ENCODE results near the gene CTXN1.
A peak's percentile ranks its signal among the peaks of the same experiment; 100 is the strongest.
"Not testable (repeated sequence)": the region's sequence is repeated elsewhere in the genome, so short reads cannot be mapped to it uniquely, and the experiment has no call there.

Gene CTXN1

DNA sequence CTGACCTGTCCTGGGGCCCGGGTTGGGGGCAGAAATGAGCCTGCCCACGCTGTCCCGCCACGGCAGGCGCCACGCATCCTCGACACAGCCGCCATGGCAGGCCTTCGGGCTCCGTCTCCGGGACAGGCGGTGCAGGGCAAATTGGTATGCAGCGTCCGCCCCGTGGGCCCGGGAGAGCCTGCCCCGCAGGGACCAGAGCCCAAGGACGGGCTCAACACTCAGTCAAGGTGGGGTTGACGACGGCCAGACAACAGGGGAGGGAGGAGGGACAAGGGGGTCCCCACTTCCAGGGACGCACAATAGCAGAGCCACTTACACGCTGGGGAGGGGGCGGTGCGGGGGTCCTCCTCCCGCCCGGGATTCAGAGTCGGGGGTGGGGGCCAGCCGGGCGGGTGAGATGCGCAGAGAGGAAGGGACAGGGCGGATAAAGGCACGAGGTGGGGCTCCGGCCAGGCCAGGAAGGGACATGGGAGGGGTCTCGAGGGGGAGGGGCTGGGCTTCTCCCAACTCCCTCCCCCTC is 1.2 kb downstream of the CTXN1 start:
- DNase-seq: no peak

DNA sequence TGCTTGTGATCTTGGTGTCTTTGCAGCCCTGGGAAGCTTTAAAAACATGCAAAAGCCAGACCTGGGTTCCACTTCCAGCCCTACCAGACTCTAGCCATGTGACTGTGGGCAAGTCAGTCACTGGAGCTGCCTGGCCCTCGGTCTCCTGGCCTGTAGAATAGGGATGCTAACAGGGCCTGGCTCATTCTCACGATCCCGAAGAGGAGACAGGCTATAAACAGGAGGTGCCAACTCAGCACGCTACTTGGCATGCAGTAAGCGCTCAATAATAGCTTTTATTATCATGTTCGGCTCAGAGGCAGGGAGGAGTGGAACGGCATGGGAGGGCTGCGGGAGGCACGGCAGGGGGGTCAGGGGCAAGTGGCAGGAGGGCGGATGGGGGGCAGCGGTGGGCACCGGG is 1.7 kb downstream of the CTXN1 start:
- DNase-seq: no peak

- DNase-seq: no peak
These were observed 2.4 kb downstream of the CTXN1 start for GRCh38 chr19:7923295-7924191.

DNA sequence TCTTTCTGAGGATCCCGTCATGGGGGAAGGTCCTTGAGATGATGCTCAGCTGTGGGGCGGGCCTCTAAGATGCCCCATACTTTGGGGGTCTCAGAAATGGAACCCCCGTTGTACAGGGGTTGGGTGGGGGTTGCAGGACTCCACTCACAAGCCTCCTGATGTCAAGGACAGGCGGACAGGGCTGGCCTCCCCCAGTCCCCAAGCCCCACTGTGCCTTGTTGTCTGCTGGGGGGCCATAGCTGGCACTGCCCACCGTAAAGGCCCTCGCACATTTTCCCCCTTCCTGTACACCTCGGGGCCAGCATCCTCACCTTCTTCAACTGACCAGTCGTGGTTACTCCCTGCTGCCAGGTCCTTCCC is 3.1 kb downstream of the CTXN1 start:
- no peak for DNase-seq

DNA sequence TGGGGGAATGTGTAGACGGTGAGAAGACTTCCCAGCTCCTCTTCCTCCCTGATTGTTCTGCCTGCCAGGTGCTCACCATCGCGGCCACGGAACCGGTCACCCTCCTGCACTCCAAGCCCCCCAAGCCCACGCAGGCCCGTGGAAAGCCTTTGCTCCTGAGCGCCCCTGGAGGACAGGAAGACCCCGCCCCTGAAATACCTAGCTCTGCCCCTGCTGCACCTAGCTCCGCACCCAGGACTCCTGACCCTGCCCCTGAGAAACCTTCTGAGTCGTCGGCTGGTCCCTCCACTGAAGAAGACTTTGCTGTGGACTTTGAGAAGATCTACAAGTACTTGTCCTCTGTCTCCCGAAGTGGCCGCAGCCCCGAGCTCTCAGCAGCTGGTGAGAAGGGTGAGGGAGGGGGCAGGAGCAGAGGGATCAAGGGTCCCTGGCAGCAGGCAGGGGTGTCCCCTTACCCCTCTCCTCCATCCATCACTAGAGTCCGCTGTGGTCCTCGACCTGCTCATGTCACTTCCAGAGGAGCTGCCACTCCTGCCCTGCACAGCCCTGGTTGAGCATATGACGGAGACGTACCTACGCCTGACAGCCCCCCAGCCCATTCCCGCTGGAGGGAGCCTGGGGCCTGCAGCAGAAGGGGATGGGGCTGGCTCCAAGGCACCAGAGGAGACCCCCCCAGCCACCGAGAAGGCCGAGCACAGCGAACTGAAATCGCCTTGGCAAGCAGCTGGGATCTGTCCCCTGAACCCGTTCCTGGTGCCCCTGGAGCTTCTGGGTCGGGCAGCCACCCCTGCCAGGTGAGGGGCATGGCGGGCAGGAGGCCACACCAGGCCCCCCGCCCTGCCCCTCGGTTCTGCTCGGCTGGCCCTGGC is 3.7 kb downstream of the CTXN1 start:
- DNase-seq: no peak

- DNase-seq: no peak
These were observed 4.5 kb downstream of the CTXN1 start for GRCh38 chr19:7921302-7921966.

DNA sequence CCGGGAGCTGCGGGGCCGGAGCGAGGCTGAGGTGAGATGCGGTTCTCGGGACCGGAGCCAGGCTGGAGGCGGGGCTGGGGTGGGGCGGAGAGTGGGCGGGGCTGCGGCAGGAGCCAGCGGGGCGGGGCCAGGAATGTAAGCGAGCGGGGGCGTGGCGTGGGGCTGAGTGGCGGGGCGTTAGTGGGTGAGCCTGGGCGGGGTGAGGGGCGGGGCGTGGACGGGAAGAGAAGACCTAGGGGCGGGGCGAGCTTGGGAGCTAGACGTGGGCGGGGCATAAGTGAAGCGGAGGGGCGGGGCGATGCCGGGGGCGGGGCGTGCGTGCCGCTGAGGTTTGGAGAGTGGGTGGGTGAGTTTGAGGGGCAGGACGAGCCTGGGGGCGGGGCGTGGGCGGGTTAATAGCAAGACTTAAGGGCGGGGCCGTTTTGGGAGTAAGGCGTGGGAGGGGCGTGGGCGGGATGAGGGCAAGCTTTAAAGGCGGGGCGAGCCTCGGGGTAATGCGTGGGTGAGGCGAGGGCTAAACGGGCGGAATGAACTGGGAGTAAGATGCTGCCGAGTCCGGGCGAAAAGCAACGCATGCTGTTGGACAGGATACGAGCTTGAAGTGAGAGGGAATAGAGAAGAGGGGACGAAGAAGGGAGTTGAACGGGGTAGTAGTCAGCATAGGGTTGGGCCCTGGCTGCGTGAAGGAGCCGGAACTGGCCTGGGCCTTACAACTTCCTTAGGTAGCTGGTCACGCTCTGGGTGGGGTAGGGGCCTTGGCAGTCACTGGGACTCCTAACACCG is 5.2 kb downstream of the CTXN1 start:
- peak; percentile 99 for DNase-seq

- peak; percentile 98 for DNase-seq
These were observed 6.1 kb downstream of the CTXN1 start, which contains the start of gene SNAPC2 for GRCh38 chr19:7919610-7920518. TSS of gene SNAPC2 (plus strand) at chr19:7920338. CDS start at chr19:7920367, 29 bp downstream.

DNA sequence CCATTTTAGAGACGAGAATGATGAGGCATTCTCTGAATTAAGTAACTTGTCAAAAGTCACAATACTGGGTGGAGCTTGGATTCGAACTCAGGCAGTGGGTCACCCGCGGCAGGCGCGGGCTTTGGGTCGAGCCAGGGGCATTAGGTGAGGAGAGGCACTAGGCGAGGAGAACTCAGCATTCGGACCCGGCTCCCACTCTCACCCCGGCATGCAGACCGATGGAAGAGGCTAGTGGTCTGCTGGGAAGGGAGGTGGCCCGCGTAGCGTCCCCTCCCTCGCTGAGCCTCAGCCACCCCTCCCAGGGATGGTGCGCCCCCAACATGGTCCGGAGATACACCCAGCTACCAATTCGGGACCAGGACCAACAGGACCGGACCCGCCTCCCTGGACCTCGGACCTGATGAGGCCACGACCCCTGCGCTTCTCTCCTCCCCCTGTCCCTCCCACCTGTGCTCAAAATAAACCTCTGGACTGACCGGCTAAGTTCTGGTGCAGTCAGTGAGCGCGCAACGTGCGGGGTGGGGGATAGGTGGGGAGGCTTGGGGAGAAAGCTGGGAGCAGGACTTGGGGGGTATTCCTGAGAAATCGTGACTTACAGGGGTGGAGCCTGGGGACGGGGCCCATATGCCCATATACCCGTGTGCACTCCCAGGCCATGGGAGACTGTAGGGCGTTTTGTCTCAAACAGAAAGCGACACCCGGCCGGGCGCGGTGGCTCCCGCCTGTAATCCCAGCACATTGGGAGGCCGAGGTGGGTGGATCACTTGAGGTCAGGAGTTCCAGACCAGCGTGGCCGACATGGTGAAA is 7.1 kb downstream of the CTXN1 start:
- no peak for DNase-seq

GRCh38 chr19:7918062-7918614 is 7.8 kb downstream of the CTXN1 start:
- not testable (repeated sequence) for DNase-seq

GRCh38 chr19:7917267-7918061 is 8.5 kb downstream of the CTXN1 start:
- no peak for DNase-seq

DNA sequence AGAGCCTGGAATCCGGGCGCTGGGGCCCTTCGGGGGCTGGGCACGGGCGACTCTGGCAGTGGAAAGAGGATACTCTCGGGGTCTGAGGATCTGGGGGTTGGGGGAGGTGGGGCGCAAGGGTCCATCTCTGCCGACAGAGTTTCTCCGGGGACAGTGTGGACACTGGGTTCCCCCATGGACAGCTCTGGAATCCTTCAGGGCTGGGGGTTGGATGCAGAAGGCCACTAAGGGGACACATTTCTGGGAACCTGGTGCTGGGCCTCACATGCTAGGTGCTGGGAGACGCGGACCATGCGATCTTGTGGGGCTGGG is 9.0 kb downstream of the CTXN1 start:
- DNase-seq: no peak

GRCh38 chr19:7916103-7916954 is 9.6 kb downstream of the CTXN1 start:
- DNase-seq: no peak

- no peak for DNase-seq
These were observed 10.5 kb downstream of the CTXN1 start for GRCh38 chr19:7915250-7916102.

GRCh38 chr19:7914598-7915045 is 11.3 kb downstream of the CTXN1 start, which contains the start of gene TGFBR3L:
TSS of gene TGFBR3L (plus strand) at chr19:7914830.
- DNase-seq: no peak

DNA sequence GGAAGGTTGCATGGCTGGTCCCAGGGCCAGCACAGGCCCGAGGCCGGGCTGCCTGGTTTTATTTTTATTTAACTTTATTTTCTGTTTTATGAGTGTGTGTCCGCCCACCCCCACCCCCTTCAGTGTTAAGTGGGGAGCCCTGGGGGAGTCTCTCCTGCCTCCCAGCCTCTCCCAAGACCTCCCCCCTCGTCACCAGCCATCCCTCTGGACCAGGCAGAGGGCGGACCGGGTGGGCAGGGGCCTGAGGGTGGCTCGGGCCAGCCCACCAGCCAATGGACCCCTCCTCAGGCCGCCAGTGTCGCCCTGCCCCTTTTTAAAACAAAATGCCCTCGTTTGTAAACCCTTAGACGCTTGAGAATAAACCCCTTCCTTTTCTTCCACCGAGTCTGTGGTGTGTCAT is 11.8 kb downstream of the CTXN1 start:
- no peak for DNase-seq

DNA sequence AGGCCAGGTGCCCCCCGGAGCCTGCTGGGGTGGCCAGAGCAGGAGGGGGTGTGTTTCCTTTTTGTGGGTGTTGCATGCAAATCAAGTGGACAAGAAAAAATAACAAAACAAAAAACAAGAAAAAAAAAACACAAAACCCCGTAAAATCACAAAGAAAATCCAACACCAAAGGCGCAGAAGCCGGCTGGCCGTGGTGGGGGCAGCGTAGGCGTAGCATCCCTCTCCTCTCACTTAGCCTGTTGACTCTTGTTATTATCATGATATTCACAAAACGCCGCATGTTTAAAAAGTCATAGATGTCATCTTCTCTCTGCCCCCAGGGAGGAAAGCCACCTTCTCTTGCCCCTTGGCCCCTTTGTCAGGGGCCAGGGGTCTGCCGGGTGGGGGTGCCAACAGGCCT is 12.3 kb downstream of the CTXN1 start:
- DNase-seq: no peak

Data from right hindlimb (tissue), 1 donor.